ENCODE results near the gene RNU1-3.

Gene RNU1-3

DNA sequence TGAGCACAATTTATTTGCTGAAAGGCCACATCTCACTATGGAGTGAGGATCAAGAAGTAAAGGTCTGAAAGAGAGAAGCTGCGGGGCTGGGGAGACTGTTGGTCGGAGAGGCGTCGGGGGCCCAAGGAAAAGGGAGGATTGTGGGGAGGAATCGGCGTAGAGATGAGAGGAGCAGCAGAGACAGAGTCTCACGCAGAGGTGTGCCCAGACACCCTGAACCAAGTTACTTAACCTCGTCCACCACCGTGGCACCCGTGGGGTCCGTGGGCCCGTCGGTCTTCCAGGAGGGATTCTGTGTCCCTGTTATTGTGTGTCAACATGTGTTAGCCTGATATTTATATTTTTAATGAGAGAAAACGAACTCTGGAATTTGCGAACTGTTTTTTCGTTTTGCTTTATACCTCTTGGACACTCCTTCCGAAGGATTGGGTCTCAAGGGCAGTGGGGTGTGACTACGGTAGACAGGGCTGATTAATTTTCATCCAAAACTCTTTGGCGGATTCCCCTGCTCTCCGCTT is 49.6 kb downstream of the RNU1-3 start:
- DNase-seq: no peak
